Activated T-cell treated with anti-CD3 and anti-CD28 coated beads for 48 hours (primary cell): ENCODE data around the gene STAT5B.

Experiments used
- DNase-seq: peaks from one replicate; pipeline ENCODE4 v3.0.0-alpha.2; 2020; ENCODE audit warnings: low read depth

STAT5B gene

DNA sequence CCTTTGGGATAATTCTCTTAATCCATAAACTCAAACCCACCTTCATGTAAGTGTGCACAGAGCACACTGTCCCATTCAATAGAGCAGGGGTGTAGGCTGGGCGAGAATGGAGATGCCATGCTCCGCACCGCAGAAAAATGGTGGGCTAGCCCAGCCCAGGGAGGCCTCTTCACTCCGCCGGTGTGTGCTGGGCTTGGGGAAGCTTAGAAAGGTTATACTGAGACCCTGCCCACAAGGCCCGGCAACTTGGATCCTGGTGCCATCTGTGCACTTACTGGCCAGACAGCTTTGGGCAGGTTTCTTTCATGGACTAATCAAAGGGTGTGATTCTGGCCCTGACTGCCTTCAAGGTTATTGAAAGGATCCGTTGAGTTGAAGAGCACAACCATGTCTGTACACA, 8.4 kb upstream of the STAT5B start:
- no peak for DNase-seq

- DNase-seq: no peak
Measured at GRCh38 chr17:42284024-42284369, 7.8 kb upstream of the STAT5B start.

- no peak for DNase-seq
Measured at GRCh38 chr17:42283241-42284023, 7.2 kb upstream of the STAT5B start.

DNA sequence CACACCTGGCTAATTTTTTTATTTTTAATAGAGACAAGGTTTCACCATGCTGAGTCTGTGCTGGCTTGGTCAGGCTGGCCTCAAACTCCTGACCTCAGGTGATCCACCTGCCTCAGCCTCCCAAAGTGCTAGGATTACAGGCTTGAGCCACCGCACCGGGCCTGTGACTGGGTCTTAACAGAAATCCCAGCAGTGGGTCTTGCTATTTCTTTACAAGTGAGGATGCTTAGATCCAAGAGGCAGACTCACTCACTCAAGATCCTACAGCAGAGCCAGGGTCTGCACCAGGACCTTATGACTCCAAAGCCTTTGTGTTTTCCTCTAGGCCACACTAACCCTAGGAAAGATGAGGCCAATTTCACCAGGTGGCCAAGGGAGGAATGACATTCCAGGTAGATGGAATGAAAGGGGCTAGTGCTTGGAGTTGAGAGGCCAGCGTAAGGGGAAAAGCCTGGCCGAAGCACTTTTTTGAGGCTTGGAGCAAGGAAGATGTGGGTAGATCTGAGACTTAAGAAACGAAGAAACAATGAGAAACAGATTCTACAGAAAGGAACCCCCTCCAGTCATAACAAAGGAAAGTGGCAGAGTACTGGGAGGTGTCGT, 6.4 kb upstream of the STAT5B start:
- DNase-seq: no peak

DNA sequence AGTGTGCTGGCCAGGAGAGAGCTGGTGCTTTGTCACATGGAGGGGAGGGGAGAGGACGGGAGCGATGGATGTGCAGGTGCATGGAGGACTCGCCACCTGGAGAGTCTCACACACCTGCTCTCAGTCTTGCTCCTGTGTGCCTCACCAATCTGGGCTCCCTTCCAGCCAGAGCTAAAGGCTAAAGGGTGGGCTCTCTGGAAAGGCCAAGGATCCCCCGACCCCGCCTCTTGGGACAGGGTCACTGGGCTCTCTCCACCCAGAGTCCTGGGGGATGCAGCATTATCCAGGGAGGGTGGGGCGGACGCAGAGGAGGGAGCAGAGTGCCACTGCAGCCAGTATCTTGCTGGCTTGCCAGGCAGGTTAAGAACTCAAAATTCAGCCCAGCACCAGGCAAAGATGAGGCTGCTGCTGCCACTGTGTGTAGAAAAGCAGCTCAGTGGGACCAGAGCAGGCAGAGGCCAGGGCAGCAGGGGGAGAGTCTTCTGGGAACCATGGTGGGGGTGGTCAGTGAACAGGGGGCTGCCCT, 5.4 kb upstream of the STAT5B start:
- no peak for DNase-seq

- DNase-seq: no peak
Measured at GRCh38 chr17:42279776-42280630, 3.8 kb upstream of the STAT5B start.

DNA sequence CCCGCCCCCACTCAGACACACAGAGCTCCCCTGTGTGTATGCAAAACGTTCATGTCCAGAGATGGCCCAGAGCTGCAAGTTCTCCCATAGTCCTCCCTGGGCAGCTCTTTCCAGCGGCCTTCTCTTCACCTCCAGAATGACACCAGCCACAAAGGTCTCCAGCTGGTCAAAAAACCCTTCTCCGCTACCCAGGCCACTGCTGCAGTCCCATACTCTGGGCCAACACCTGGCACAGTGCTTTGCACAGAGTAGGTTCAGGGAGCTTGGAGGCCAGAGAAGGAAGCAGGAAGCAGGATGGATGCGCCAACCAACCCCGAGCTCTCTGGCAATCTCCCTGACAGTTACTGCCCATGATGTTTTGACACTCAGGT, 1.1 kb upstream of the STAT5B start:
- no peak for DNase-seq

GRCh38 chr17:42276609-42277341, 584 bp upstream of the STAT5B start:
- no peak for DNase-seq

GRCh38 chr17:42275527-42276358, 448 bp downstream of the STAT5B start:
- DNase-seq: peak; percentile 17

- no peak for DNase-seq
Measured at GRCh38 chr17:42274812-42275526, 1.2 kb downstream of the STAT5B start.

- no peak for DNase-seq
Measured at GRCh38 chr17:42274253-42274542, 2.0 kb downstream of the STAT5B start.

- no peak for DNase-seq
Measured at GRCh38 chr17:42273474-42274252, 2.5 kb downstream of the STAT5B start.

- DNase-seq: no peak
Measured at GRCh38 chr17:42272162-42272907, 3.9 kb downstream of the STAT5B start.

DNA sequence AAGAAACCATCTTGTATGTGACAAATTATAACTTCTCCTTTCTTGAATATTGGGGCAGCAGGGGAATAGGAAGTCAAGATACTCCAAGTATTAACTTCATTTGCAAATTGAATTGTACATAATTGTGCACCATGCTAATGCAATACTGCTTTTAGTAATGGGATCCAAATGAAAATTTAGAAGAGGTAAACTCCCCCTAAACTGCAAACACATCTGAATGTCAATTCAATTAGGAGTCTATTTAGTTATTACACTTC, 4.5 kb downstream of the STAT5B start:
- DNase-seq: no peak

DNA sequence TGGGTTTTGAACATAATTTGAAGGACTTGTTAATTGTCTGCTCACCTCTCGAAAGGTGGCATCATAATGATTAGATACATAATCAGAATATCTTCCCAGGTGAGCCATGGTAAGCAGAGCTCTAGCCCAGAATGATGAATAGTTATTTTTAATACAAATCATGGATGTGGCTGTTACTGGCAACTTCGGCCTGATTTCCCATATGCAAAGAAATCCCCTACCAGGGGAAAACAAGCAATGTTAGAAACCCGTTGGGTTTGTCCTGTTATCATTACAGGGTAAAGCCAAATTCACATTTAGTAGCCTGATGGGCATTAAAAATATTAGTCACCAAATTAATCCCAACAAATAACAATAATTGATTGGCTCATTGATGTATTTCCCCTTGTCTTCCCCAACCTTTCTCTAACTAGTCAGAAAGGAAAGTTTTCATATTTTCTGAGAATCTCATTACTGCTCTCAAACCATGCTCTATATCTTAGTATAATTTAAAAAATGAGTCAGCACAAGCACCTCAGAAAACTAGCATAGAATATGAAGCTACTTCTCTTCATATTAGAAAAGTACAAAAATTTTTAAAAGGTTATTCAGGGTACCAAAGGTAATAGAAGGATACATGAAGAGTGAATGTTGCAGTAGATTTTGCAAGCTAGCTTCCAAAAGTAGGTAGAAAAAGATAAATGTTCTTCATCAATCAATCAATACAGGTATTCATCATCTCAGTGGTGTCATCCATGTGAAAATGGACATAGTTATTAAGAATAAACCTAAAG, 5.0 kb downstream of the STAT5B start:
- DNase-seq: no peak

DNA sequence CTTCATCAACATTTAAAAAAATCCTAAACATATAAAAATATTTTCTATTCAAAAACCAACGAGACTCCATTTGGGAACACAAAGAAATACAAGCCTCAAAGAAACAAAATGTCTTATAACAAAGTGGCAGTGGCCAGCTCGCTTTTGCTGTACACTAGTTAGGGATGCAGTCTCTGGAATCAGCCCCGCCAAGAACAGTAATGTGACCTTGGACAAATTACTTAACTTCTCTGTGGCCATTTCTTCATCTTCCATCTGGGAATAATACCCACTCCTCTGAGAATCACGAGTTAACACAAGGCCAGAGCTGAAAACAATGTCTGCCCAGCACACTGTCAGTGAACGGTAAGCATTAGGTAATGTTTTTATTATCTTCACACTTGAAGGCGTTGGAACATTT, 5.6 kb downstream of the STAT5B start:
- DNase-seq: no peak

DNA sequence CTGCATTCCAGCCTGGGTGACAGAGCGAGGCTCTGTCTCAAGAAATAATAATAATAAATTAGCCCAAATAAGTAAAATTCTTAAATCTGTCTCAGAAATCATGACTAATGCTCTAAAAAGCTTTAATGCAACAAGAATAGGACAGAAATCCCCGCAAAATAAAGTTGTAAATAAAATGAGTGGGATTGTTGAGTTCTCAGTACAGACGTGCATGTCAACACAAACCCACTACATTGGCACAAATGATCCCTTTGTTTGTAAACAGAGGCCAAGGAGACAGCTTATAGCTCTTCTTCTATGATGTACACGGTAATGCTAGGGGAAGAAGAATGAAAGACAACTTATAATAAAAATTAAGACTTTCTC, 6.0 kb downstream of the STAT5B start:
- no peak for DNase-seq

DNA sequence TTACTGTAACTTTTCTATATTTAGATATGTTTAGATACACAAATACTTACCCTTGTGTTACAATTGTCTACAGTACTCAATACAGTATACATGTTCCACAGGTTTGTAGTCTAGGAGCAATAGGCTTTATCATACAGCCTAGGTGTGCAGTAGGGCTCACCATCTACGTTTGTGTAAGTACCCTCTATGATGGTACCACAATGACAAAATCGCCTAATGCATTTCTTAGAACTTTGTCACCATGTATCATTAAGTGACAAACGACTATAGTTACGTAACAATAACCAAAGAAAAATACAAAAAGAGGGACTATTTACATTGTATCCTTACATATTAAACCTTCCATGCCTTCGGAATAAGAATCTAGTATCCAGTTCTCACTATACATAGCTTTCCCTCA, 8.0 kb downstream of the STAT5B start:
- DNase-seq: no peak
